NCI-H1417 (cell line): ENCODE measurements around the gene NAPSA.
"Not testable (repeated sequence)": the region's sequence is repeated elsewhere in the genome, so short reads cannot be mapped to it uniquely, and the experiment has no call there.

Experiments used
- DNase-seq, 3 experiments: peaks; one replicate each; lab custom pipeline; 2025; lab: John Stamatoyannopoulos, UW

NAPSA gene

DNA sequence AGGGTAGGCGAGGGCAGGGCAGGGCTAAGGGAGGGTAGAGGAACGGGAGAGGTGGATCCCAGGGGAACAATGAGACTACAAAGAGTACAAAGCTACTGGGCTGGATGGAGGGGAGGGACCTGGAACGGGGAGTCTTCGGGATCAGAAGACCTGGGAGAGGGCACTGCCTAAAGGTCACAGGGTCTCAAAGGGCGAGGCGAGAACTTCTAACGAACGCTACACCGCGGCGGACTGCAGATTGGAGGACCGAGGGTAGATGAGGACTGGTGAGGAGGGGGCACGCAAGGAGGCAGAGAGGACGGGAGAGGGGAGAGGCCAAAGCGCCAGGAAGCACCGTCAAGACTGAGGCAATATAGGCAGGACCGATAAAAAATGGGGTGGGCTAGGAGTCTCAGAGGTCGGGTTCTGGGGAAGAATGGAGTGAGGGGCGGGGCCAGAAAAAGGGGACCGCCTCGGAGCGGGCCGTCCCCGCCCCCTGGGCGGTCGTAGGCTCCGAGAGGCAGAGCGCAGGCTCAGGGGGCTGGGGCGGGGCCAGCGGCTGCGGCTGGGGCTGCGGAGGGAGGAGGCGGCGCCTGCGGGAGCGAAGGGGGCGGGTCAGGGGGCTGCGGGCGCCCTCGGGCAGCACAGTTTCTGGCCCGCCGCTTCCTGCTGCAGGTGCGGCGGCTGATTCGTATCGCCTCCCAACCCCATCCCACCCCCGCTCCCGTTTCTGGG, 34.9 kb downstream of the NAPSA start:
- peak; percentile 89 to 96 (median 92) for DNase-seq

DNA sequence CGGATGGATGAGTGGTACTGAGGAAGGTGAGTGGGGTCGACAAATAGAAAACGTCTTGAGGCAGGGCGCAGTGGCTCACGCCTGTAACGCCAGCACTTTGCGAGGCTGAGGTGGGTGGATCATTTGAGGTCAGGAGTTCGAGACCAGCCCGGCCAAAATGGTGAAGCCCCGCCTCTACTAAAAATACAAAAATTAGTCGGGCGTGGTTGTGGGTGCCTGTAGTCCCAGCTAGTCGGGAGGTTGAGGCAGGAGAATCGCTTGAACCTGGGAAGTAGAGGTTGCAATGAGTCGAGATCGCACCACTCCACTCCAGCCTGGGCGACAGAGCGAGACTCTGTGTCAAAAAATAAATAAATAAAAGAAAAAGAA, 35.5 kb downstream of the NAPSA start:
- DNase-seq, result not testable (repeated sequence)

DNA sequence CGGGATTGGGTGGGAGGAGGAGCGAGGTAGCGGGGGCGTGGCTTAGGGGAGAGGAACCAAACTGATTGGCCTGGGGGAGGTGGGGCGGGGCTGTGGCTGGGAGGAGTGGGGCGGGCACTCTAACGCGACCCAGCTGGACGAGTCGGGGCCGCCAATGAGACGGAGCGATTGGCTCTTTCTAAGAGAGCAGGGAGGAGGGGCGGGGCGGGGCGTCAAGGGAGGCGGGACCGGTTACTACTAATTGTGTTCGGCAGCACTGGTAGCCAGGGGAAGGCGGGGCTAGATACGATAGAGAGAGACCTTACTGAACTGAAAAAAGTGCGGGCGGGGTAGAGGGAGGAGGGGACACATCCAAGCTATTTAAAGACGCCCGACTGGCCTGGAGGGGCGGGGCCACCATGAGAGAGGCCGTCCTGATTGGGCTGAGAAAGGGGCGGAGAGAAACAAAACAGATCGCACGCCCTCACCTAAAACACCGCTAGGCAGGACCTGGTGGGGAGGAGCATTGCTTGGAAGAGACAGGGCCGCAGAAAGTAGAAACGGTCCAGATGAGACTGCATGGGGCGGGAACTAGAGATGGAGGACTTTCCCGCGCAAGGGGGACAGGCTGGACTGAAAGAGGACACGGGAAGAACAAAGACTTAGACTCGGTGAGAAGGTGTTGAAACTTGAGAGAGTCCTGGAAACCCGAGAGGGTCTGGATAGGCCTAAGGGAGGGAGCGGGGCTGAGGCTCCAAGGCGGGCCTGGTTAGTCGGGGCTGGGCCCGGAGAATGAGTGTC, 36.1 kb downstream of the NAPSA start, which contains the start of gene KCNC3:
Gene KCNC3, minus strand, starts transcription at position 232 of the 780 bp plus-strand sequence. CDS start 295 bp downstream, outside the sequence.
- DNase-seq, result peak; percentile 99 to 100 (median 100)

DNA sequence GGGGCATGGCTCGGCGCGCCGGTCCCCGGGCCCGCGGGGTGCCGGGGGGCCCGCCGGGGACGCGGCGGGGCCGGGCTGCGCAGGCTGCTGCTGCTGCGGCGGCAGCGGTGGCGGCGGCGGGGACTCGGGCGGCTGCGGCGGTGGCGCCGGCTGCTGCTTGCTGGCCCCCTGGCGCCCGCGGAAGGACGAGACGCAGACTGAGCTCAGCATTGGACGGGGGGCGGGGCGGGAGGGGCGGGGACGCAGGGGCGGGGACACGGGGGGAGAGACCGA, 36.6 kb downstream of the NAPSA start:
- no peak for DNase-seq

DNA sequence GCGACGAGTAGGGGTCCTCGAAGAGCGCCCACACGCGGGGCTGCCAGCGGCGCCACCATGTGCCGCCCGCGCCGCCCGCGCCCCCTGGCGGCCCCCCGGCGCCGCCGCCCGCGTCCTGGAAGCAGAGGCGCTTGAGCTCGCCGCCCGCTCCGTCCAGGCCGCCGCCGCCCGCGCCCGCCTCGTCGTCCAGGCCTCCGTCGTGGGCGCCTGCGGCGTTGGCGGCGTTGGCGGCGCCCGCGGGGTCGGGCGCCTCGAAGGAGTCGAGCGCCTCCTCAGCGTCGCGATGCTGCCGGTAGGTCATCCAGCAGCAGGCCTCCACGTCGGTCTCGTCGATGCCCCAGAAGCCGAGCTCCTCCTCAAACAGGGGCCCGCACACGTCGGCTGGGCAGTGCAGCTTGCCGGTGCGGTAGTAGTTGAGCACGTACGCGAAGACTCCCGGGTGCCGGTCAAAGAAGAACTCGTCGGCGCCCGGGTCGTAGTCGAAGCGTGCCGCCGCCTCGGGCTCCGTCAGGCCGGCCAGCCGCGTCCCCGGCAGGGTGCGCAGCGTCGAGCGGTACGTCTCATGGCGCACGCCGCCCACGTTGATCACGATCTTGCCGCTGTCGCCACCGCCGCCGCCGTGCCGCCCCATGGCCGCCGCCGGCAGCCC, 37.1 kb downstream of the NAPSA start:
- peak; percentile 57 to 64 (median 62) for DNase-seq

DNA sequence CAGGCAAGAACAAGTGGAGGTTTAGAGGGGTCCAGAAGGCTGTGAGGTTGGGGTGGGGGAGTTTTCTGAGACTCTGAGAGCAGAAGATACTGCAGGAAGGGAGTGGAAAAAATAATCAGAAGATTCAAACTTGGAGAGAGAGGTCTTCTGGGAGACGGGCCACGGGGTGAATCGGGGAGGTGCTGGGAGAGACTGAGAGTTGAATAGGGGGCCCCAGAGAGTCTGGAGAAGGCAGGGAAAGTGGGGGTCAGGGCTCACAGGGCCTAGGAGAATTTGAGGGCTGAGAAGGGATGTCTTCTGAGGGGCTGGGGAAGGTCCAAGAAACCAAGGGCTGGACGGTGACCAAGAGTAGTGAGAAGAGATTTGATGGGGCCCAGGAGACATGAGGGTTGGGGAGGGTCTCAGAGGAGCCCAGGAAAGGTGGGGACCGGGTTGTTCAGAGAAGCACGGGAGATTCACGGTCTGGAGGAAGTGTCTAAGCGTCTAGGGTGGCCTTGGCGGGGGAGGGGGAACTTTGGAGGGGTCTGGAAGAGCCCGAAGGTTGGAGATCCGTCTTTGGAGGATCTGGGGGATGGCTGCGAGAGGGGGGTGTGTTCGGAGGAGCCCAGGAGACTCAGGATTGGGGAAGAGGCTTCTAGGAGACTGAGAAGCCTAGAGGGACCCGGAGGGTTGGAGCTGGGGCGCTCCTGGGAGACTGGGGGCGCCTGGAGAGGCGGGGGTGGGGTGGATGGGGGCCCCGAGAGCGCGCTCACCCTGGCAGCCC, 37.8 kb downstream of the NAPSA start:
- DNase-seq, result peak in 1 of 3 experiments; percentile 22

DNA sequence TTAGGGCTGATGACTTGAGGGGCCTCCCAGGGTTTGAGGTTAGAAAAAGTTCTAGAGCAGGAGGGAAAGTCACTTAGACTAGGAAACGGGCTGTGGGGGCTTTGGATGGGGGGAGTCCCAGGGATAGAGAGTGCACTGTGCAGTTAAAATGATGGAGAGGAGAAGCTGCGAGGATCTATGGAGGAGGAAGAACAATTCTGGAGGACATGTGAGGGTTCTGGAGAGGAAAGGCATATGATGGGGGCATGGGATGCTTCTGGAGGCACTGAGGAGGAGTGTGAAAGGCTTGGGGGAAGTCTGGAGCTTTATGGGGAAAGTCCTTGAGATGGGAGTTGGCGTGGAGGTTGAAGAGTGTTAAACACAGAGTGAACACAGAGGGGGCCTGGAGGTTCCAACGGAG, 38.4 kb downstream of the NAPSA start:
- no peak for DNase-seq

DNA sequence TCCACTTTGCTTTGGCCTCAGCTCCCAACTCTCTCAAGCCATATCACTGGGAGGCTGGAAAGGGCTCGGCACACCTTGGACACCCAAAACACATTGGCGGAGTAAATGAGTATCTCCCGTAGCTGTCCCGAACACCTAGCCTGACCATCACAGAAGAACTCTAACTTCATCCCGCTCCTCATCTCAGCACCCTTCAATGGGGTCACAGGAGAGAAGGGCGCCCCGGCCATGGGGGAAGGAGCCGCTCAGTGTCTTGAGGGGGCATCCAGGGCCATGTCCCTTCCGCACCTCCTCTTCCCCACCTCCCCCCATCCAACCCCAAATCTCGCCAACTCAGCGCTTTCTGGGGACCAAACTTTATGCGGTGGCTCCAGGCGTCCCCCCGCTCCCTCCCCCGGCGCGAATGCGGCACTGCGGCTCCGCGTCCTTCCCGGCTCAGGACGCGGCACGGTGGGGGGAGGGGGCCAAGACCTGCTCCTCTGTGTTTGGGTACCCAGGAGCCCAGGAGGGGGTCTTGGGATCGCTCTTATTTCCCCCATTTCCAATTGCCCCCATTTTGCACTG, 39.3 kb downstream of the NAPSA start:
- DNase-seq, result no peak

DNA sequence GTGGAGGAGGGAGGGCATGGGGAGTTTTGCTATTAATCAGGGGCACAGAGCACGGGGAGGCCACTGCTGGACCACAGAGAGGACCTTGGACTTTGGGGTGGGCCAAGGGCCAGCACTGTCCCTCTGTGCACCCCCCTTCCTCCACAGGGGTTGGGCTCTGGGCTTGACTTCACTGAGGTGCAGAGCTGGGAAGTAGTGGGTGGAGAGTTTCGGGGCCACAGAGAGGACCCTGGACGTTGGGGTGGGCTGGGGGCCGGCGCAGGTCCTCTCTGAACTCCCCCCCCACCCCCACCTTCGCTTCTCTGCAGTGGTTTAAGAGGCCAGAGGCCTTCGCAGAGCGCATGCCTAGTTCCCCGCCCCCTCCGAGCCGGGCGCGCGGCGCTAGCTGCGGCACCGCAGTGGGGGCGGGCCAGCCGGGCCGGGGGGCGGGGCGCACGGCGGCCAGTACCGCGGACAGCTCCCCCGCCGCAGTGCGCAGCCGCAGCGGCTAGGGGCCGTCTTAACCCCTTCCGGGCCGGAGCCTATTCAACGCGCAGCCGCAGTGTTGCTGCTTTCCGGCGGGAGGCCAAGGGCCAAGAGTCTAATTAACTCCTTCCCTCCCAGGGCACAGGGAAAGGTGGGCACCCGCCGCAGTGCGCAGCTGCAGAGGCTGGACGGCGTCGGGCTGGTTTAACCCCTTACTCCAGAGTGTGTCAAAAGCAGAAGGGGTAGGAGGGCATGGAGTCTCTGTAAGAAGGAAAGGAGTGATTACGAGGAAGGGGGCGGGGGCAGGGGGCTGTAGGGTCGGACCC, 39.9 kb downstream of the NAPSA start:
- DNase-seq, result peak; percentile 92 to 97 (median 94)

DNA sequence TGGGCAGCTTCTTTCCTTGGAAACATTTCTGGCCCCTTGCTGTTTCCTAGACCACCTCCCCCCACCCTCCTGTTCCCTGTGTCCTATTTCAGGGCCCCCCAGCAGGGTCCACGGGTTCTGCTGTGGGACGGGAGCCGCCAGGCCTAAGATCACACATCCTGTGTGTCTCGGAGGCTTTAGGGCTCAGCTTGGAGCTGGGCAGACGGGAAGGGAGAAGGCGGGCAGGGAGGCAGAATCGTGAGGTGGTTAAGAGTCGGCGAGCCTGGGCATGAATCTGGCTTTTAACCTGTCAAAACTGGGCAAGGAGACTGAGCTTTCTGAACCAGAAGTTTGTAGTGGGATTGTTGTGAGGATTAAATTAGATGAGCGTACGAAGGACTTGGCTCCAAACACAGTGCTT, 41.1 kb downstream of the NAPSA start:
- no peak for DNase-seq

DNA sequence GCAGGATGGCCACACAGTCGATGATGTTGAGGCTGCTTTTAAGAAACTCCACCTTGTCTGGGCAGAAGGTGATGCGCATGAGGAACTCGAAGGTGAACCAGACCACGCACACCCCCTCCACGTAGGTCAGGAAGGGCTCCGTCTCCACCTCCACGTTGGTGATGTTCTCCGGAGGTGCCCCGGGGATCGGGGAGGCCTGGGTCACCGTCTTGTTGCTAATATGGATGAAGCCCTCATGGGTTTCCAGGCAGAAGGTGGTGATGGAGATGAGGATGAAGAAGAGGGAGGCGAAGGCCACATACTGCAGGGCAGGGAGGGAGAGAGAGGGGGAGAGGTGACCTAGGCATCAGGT, 41.7 kb downstream of the NAPSA start:
- no peak for DNase-seq

DNA sequence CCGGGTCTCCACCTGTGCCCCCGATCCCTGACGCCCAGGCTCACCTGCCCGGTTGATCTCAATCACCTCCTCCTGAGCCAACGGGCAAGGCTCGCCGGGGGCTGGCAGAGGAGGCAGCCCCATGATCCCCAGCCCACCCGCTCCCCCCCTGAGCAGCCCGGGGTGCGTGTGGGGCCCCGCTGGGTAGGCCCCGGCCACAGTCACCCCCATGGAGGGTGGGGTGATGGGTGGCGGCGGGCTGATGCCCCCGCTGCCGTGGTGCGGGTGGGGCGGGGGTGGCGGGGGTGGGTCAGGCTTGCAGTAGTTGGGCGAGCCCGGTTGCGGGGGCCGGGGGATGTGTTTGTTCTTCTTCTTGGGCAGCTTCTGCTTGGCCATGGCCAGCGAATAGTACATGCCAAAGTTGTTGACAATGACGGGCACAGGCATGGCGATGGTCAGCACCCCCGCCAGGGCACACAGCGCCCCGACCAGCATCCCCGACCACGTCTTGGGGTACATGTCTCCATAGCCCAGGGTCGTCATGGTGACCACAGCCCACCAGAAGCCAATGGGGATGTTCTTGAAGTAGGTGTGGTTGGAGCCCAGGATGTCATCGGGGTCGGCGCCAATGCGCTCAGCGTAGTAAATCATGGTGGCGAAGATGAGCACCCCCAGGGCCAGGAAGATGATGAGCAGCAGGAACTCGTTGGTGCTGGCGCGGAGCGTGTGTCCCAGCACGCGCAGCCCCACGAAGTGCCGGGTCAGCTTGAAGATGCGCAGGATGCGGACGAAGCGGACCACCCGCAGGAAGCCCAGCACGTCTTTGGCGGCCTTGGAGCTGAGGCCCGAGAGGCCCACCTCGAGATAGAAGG, 42.3 kb downstream of the NAPSA start:
- DNase-seq, result no peak

DNA sequence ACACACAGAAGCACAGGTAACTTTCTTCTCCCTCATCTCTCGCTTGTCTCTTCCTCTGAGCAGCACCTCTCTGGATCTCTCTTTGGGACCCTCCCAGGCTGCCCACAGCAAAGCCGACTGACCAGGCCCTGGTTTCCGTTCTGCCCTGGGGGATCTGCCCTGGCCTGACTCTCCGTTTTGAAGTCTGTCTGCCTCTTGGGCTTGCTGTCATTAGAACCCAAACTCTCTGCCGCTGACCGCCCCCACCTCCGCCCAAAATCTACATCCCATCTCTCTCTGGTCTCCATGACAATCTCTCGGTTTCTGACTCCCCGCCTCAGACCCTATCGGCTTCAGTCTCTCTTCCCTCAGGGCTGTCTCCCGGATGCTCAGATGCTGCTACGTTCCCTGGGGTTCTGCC, 43.2 kb downstream of the NAPSA start:
- no peak for DNase-seq

DNA sequence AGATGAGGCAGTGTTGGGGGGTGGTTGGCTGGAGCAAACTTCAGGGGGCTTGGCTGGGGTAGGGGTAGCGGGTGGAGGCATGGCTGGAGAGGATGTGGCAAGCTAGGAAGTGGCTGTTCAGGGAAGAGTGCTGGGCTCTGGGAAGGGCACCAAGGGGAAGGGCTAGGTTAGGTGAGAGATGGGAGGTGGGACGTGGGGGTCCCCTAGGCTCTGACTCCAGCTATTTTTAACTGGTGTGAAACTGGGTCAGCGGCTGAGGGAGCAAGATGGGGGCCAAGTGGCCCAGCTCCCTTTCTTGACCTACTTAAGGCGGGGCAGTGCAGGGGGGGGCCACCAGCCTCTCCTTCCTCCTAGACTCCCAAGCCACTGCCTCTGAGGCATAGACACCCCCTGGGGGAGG, 43.6 kb downstream of the NAPSA start:
- no peak for DNase-seq

DNA sequence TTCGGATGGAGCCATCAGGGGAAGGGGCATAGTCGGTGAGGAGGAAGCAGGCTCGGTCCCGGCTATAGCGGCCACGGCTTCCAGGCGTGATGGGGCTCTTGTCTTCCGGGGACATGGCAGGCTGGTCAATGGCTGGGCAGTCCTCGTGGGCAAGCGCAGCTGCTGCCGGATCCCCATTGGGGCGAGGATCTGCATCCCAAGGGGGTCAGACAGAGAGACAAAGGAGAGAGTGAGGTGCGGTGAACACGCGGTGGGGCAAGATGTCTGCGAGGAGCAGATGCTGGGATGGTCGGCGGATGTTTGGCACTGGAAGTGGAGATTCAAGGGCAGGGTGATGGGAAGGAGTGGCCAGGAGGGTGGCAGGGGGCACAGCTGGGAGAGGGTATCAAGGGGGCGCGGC, 44.8 kb downstream of the NAPSA start:
- DNase-seq, result no peak

DNA sequence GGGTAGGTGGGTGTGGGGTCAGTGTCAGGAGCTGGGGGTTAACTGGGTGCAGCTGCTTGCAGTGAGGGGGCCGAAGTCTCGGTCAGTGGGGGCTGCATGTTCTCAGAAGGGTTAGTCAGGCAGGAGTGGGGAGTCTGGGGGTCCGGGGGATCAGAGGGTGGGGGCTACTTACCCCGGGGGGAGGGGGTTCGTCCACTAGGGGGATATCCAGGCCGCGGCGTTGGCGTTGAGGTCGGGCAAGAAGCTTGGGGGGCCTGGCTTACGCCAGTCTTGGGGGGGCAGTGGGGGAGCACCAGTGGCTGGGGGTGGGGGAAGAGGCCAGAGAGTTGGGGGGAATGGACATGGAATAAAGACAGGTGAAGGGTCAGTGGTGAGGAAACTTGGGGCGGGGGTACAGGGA, 45.4 kb downstream of the NAPSA start:
- DNase-seq, result no peak

DNA sequence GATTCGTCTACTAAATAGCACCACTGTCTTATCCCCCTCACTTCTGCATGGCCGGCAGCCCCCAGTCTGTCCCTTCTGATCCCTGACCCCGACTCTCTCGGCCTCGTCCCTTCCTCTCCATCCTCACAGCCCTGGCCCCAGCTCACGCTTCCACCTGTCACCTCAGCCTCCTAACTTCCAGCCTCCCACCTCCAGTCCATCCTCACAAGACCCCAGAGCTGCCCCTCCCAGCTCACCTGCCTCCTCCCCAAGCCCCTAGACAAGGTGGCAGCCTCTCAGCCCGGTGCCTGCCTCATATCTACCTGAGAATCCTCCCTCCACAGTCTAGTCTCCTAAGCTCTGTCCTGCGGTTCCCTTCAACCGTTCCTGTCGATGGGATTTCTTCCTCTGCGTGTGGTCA, 46.3 kb downstream of the NAPSA start:
- DNase-seq, result no peak

DNA sequence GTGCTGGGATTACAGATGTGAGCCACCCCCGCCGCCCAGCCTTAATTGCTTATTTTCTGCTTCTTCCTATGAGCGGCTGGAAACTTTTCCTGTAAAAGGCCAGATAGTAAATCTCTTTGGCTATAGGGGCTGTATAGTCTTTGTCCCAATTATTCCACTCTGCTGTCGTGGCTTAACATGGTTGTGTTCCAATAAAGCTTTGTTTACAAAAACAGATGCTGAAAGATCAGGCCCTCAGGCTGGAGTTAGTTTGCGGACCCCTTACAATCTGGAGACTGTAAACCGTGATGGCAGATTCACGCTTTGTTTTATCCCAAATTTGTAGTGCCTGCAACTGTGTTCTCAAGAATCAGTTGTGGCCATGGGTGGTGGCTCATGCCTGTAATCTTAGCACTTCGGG, 47.0 kb downstream of the NAPSA start:
- no peak for DNase-seq

DNA sequence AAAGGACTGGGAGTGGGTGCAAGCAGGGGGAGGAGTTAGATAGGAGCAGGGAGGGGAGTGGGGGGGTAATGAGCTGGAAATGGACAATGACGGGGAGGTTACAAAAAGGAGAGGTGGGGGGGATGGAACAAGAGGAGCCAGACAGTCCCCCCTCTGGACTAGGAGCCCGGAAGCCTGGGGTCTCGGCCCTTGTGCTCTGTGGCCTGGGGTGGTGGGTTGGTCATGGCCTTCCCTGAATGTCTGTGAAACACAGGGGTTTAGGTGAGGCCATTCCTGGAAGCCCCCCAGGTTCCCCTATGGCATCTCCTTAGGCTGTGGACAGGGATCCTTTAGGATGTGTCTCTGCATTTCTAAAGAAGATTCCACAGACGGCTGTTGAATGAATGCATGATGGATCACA, 48.3 kb downstream of the NAPSA start:
- no peak for DNase-seq

DNA sequence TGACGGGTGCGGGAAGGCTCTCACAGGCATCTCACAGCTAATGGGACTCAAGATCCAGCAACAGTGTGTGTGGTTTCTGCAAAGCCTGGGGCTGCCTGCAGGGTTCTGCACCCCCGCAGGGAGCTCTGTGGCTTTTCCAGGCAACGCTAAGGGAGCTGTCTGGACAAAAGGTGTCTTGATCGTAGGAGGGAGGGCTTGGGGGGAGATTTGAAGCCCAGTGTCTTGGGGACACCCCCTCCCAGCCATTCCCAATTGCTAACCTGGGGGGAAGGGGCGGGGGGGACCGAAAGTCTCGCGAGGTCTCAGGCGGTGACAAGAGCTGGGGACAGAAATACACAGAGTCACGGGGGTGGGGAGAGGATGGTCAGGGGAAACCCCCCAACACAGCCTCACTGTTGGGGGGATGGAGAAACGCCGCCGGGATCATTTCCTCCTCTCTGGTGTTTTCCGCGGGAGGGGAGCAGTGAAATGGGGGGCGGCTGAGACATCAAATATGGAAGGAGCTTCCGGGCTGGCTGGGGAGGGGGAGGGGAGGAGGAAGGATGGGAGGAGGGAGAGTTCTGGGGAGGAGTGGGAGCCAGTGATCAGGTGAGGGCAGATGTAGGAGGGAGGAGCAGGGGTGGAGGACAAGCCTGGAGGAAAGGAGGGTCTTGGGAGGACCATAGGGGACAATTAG, 49.5 kb downstream of the NAPSA start:
- DNase-seq, result peak; percentile 52 to 82 (median 75)
